GM23248 (cell line): ENCODE data around the gene RNASET2. TPM values are rescaled to one million over a fixed set of nuclear protein-coding genes. Genes with fewer than 3 reads are reported as not detected.
"Not testable (repeated sequence)": the region's sequence is repeated elsewhere in the genome, so short reads cannot be mapped to it uniquely, and the experiment has no call there.

ENCODE experiments used
- DNase-seq: peaks from one replicate; pipeline ENCODE4 v3.0.0-alpha.2; 2015
- H2AFZ ChIP-seq: fragments of 200-600 bp; sonication (generic); 2 replicates; pipeline ENCODE4 v1.6.1; 2016; ENCODE audit warnings: antibody characterized with exemption
- H3F3A ChIP-seq: fragments of 200-600 bp; sonication (generic); 2 replicates; pipeline ENCODE4 v1.6.1; 2016; ENCODE audit warnings: mild to moderate bottlenecking, antibody characterized with exemption, mixed run types; ENCODE audit not compliant: insufficient read depth
- H3K27ac ChIP-seq: fragments of 200-600 bp; sonication (generic); 2 replicates; pipeline ENCODE4 v1.5.1; 2016; ENCODE audit warnings: mild to moderate bottlenecking
- H3K27me3 ChIP-seq: fragments of 200-600 bp; sonication (generic); replicated peaks from 2 replicates; pipeline ENCODE4 v1.6.1; 2016; ENCODE audit warnings: mild to moderate bottlenecking; ENCODE audit not compliant: insufficient read depth
- H3K36me3 ChIP-seq: fragments of 200-600 bp; sonication (generic); 2 replicates; pipeline ENCODE4 v1.6.1; 2016; ENCODE audit warnings: low read depth, mild to moderate bottlenecking
- H3K4me1 ChIP-seq: fragments of 200-600 bp; sonication (generic); 2 replicates; pipeline ENCODE4 v1.6.1; 2016; ENCODE audit warnings: mild to moderate bottlenecking; ENCODE audit not compliant: insufficient read depth
- H3K4me2 ChIP-seq: fragments of 200-600 bp; sonication (generic); one replicate; pipeline ENCODE4 v1.6.1; 2016; ENCODE audit warnings: mild to moderate bottlenecking; ENCODE audit not compliant: unreplicated experiment
- H3K4me3 ChIP-seq: fragments of 200-600 bp; sonication (generic); 2 replicates; pipeline ENCODE4 v1.5.1; 2016; ENCODE audit warnings: mild to moderate bottlenecking
- H3K79me2 ChIP-seq: fragments of 200-600 bp; sonication (generic); 2 replicates; pipeline ENCODE4 v1.6.1; 2016; ENCODE audit warnings: mild to moderate bottlenecking; ENCODE audit not compliant: insufficient read depth
- H3K9ac ChIP-seq: fragments of 200-600 bp; sonication (generic); 2 replicates; pipeline ENCODE4 v1.6.1; 2016; ENCODE audit warnings: mild to moderate bottlenecking
- H3K9me2 ChIP-seq: fragments of 200-600 bp; sonication (generic); 2 replicates; pipeline ENCODE4 v1.6.1; 2016; ENCODE audit warnings: mixed run types, mild to moderate bottlenecking, moderate library complexity; ENCODE audit not compliant: insufficient read depth
- H3K9me3 ChIP-seq: fragments of 200-600 bp; sonication (generic); one replicate; pipeline ENCODE4 v1.6.1; 2017; ENCODE audit warnings: low read depth
- H4K20me1 ChIP-seq: fragments of 200-600 bp; sonication (generic); 2 replicates; pipeline ENCODE4 v1.6.0; 2016; ENCODE audit not compliant: insufficient read depth
- EZH2 ChIP-seq: fragments of 200-600 bp; sonication (generic); IDR thresholded peaks from 2 replicates; pipeline ENCODE4 v1.6.1; 2018; ENCODE audit warnings: antibody characterized with exemption, mild to moderate bottlenecking; ENCODE audit not compliant: insufficient read depth, poor library complexity, severe bottlenecking
- EZH2phosphoT487 ChIP-seq: fragments of 200-600 bp; sonication (generic); IDR thresholded peaks from 2 replicates; pipeline ENCODE4 v1.6.1; 2018; ENCODE audit warnings: antibody characterized with exemption, moderate library complexity, mild to moderate bottlenecking, low read depth; ENCODE audit not compliant: insufficient read depth
- WGBS, 2 experiments: methylation state at CpG; one replicate each; pipeline ENCODE4 v1.1.6; 2015 to 2017; ENCODE audit warnings: low lambda C conversion rate in 2 of 2, low coverage in 1 of 2; ENCODE audit errors: missing lambda C conversion rate in 2 of 2; 5-methylcytosine and 5-hydroxymethylcytosine counted together
- in situ Hi-C: fragments of 300-500 bp; cut with MboI; formaldehyde crosslinking; loops from 2 replicates; pipeline ENCODE4 v1.15.0; 2020
- polyA plus RNA-seq: library from polyadenylated mRNA; unstranded; fragments of >200 nt; fragmentation: Nextera tagmentation; extraction: Ambion mirVana; gene quantifications from 2 replicates; pipeline ENCODE4 v1.2.1, GENCODE V29; 2016
- total RNA-seq: library from RNA; depleted of rRNA; stranded (reverse); fragments of >200 nt; shearing (Covaris generic); gene quantifications from 2 replicates; pipeline ENCODE4 v1.2.3, GENCODE V29; 2014

Gene RNASET2
- total and polyA plus RNA-seq, 2 experiments from 2014 or later = 26.8 to 34.4 TPM

DNA sequence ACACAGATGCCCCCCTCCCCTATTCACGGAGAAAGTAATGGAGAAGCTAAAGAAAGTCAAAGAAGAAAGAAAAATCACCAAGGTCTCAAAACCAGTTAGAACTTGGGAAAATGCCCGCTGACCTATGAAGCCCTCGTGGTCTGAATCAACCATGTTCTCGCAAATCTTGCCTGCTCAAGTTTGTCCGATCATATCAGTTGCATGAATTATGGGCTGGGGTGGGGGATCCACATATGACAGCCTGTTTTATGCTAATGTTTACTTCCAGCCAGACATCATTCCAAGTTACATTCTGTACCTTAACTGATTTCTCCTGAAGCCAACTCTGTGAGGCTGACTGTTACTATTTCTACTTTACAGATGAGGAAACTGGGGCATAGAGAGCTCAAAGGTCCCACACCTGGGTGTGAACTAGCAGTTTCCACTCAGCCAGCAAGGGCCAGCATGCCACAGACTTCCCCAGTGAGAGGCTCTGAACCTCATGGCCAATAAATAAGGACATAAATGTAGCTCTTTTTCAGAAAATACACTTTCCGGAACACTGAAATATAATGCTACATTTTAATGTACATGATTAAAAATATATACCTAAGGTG lies 2.1 kb downstream of the RNASET2 start:
- no peak overlapping the region for H3K9ac ChIP-seq
- H4K20me1 ChIP-seq = no peaks in the 10 kb centered on the region
- TF ChIP-seq EZH2phosphoT487 (no peak), EZH2 (no peak)
- no peak overlapping the region for H3K27ac ChIP-seq
- no peaks in the 10 kb centered on the region for H3K79me2 ChIP-seq
- H3K4me2 ChIP-seq = no peak overlapping the region
- no peak overlapping the region for H3K4me3 ChIP-seq
- in situ Hi-C loops = no loop called here
- H2AFZ ChIP-seq = no peak overlapping the region
- no peaks in the 10 kb centered on the region for H3K9me3 ChIP-seq
- no peaks in the 10 kb centered on the region for H3K36me3 ChIP-seq
- WGBS, 2 experiments = 94 to 98% methylated on average over 6 of the region's 6 CpGs
- H3K9me2 ChIP-seq = no peaks in the 10 kb centered on the region
- no peak for DNase-seq
- no peaks in the 10 kb centered on the region for H3K27me3 ChIP-seq
- no peaks in the 10 kb centered on the region for H3F3A ChIP-seq
- no peaks in the 10 kb centered on the region for H3K4me1 ChIP-seq

DNA sequence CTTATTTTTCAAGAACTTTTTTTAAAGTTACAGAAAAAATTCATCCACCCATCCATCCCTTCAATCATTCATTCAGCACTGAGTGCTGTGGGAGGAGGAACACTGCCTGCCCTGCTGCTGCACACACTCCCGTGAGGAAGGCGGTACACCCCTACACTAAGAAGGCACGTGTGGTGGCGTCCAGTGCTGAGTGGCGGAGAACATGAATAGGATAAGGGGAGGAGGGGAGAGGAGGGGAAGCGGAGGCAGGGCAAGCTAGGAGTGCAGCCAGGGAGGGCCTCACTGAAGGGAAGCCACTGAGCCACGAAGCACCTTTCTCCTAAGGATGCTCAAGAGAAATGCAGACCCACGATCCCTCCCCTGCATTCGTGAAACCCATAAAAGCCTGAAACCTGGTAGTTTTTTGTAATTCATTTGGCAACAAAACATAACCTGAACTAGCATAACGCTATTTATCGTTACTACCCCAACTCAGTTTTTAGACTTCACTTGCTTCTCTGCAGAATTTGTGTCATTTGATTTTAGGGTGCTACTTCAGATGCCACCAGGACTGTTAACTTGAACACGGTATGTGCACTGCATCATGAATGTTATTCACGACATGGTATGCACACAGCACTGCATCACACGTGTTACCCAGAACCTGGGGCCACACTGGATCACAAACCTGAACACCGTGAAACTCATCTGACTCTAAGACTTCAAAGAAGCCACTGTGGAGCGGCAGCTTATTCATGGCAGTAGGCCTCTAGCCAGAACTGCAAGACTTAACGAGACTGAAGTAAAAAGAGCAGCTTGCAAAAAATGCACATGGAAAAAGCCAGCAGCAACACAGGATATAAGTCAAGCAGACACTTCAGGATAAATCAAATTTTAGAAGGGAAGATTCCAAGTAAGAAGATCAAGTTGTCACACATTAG lies 3.5 kb downstream of the RNASET2 start:
- H3F3A ChIP-seq = no peaks in the 10 kb centered on the region
- no peaks in the 10 kb centered on the region for H3K9me3 ChIP-seq
- H3K27ac ChIP-seq = no peak overlapping the region
- H2AFZ ChIP-seq = no peak overlapping the region
- WGBS, 2 experiments = 85 to 88% methylated on average over 16 to 17 of the region's 17 CpGs
- H3K4me2 ChIP-seq = no peak overlapping the region
- H3K4me3 ChIP-seq = no peak overlapping the region
- no peaks in the 10 kb centered on the region for H3K4me1 ChIP-seq
- H3K36me3 ChIP-seq = no peaks in the 10 kb centered on the region
- no peaks in the 10 kb centered on the region for H4K20me1 ChIP-seq
- H3K9ac ChIP-seq = no peak overlapping the region
- no peak for TF ChIP-seq EZH2phosphoT487
- TF ChIP-seq EZH2 = no peak
- H3K9me2 ChIP-seq = no peaks in the 10 kb centered on the region
- in situ Hi-C loops = no loop called here
- DNase-seq = no peak
- H3K79me2 ChIP-seq = no peaks in the 10 kb centered on the region
- H3K27me3 ChIP-seq = no peaks in the 10 kb centered on the region

DNA sequence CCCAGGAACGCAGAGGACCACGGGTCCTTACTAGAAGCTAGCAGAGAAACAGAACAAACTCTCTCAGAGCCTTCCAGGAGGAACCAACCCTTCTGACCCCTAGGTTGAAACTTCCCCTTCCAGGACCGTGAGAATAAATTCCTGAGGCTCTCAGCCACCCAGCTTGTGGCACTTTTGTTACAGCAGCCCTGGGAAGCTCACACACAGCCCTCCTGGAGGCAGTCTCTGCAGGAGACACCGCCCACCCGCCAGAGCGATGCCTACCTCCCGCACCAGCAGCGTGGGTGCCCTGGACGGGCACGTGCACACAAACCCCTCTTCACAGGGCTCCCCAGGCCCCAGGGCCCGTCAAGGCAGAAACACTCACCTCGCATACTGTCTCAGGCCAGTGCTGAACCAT lies 4.2 kb downstream of the RNASET2 start:
- Histone ChIP-seq H3K9me2 (no peaks in the 10 kb centered on the region), H3K27me3 (no peaks in the 10 kb centered on the region), H3K9ac (no peak overlapping the region), H3K4me1 (no peaks in the 10 kb centered on the region), H3K36me3 (no peaks in the 10 kb centered on the region), H3K79me2 (no peaks in the 10 kb centered on the region), H2AFZ (no peak overlapping the region), H3F3A (no peaks in the 10 kb centered on the region), H4K20me1 (no peaks in the 10 kb centered on the region), H3K4me2 (no peak overlapping the region), H3K9me3 (no peaks in the 10 kb centered on the region), H3K27ac (no peak overlapping the region), H3K4me3 (no peak overlapping the region)
- in situ Hi-C loops = no loop called here
- no peak for TF ChIP-seq EZH2
- TF ChIP-seq EZH2phosphoT487 = no peak
- WGBS, 2 experiments = 84 to 95% methylated on average over 10 to 12 of the region's 12 CpGs
- no peak for DNase-seq

DNA sequence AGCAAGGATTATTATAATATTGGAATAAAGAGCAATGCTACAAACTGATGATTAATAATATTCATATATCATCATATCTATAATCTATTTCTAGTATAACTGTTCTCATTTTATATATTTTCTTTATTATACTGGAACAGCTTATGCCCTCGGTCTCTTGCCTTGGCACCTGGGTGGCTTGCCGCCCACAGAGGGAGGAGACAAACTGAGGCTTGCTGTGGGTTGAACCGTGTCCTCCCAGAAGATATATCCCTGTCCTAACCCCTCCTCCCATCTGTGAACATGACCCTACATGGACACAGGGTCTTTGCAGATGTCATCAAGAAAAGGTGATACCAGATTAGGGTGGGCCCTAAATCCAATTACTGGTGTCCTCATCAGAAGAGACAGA lies 4.7 kb downstream of the RNASET2 start:
- no peak for TF ChIP-seq EZH2phosphoT487
- TF ChIP-seq EZH2 = no peak
- Histone ChIP-seq H3K27ac (no peak overlapping the region), H2AFZ (no peak overlapping the region), H4K20me1 (no peaks in the 10 kb centered on the region), H3K36me3 (no peaks in the 10 kb centered on the region), H3K27me3 (no peaks in the 10 kb centered on the region), H3F3A (no peaks in the 10 kb centered on the region), H3K4me3 (no peak overlapping the region), H3K9me2 (no peaks in the 10 kb centered on the region), H3K79me2 (no peaks in the 10 kb centered on the region), H3K4me2 (no peak overlapping the region), H3K9me3 (no peaks in the 10 kb centered on the region), H3K9ac (no peak overlapping the region), H3K4me1 (no peaks in the 10 kb centered on the region)
- in situ Hi-C loops = no loop called here
- WGBS, 2 experiments = 48 to 62% methylated on average over 3 of the region's 3 CpGs
- DNase-seq = no peak

DNA sequence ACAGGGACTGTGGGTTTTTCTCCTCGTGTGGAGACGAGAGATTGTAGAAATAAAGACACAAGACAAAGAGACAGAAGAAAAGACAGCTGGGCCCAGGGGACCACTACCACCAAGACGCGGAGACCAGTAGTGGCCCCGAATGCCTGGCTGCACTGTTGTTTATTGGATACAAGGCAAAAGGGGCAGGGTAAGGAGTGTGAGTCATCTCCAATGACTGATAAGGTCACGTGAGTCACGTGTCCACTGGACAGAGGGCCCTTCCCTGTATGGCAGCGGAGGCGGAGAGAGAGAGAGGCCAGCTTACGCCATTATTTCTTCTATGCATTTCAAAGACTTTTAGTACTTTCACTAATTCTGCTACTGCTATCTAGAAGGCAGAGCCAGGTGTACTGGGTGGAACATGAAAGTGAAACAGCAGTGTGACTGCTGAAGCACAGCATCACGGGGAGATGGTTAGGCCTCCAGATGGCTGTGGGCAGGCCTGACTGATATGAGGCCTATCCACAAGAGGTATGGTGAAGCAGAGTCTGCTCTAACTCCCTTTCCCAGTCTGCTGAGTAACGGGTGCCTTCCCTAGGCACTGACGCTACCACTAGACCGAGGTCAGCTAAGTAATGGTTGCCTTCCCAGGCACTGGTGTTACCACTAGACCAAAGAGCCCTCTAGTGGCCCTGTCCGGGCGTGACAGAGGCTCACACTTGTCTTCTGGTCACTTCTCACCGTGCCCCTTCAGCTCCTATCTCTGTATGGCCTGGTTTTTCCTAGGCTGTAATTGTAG lies 5.3 kb downstream of the RNASET2 start:
- H3K79me2 ChIP-seq, H3F3A ChIP-seq, H2AFZ ChIP-seq, H3K4me1 ChIP-seq, H3K4me3 ChIP-seq, H3K36me3 ChIP-seq, H3K9me3 ChIP-seq, H3K27ac ChIP-seq, H3K9ac ChIP-seq, H4K20me1 ChIP-seq, H3K9me2 ChIP-seq, H3K4me2 ChIP-seq, in situ Hi-C loops, H3K27me3 ChIP-seq: not testable (repeated sequence)
- 88 to 90% methylated on average over 17 of the region's 17 CpGs for WGBS, 2 experiments
- peak; percentile 52 for DNase-seq
